GM18526 (cell line): ENCODE measurements around the gene TBC1D7.

Source experiments
- POLR2A ChIP-seq: IDR thresholded peaks from 3 replicates; pipeline ENCODE4 v1.6.1; 2011; ENCODE audit not compliant: insufficient read length; ENCODE audit errors: extremely low read depth

TBC1D7 gene

GRCh38 chr6:13339863-13340630 is 11.7 kb upstream of the TBC1D7 start:
- TF ChIP-seq POLR2A, result no peak

DNA sequence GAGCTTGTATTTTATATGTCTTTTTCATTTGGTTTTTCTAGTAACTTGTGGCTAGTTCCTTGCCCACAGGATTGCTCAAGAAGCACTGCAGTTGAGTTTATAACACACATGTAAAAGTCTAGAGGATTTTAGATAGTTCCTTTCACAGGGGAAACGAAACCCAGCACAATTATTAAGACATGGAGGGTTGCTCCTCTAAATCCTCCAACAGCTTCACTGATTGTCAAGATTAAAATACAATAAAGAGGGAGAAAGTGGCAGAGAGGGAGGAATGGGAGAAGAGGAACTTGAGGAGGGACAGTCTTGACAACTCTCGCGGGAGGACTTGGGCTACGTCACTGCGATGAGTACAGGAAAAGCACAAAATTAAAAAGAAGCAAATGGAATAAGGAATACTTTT is 9.7 kb upstream of the TBC1D7 start:
- no peak for TF ChIP-seq POLR2A

- no peak for TF ChIP-seq POLR2A
Observed at GRCh38 chr6:13336553-13336952, 8.2 kb upstream of the TBC1D7 start.

- TF ChIP-seq POLR2A, result no peak
Observed at GRCh38 chr6:13334953-13335352, 6.6 kb upstream of the TBC1D7 start.

GRCh38 chr6:13332349-13332706 is 4.0 kb upstream of the TBC1D7 start:
- no peak for TF ChIP-seq POLR2A

GRCh38 chr6:13331516-13332348 is 3.4 kb upstream of the TBC1D7 start:
- TF ChIP-seq POLR2A, result no peak

DNA sequence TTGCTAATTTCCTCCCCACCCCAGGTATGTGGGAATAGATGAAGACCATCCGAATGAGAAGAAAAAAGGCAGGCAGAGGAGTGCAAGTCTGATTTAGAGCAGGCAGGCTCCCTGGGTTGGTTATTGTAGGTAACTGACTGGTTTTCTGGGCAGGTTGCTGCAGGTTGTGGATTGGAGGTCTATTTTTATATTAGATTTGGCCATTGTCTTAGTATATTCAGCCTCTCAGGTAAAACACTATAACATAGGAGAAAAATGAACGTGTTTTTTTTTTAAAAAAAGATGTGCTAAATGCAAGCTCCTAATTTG is 492 bp upstream of the TBC1D7 start:
- no peak for TF ChIP-seq POLR2A

DNA sequence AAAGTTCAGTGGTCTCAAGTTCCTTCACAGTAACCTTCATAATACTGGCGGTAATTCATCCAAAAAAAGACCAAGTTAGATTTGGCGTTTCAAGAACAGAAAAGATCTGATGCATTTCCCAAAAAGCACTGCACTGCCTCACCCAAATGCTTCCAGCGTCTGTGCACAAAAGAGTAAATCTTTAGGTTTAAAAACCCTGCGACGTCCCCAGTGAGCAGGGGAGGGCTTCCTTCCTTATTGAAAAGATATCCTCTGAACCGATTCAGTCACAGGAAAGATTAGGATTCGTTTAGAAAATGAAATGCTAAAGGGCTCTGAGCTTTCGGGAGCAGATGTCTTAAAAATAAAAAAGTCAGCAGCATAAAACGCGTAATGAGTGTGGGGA is 654 bp downstream of the TBC1D7 start:
- no peak for TF ChIP-seq POLR2A

DNA sequence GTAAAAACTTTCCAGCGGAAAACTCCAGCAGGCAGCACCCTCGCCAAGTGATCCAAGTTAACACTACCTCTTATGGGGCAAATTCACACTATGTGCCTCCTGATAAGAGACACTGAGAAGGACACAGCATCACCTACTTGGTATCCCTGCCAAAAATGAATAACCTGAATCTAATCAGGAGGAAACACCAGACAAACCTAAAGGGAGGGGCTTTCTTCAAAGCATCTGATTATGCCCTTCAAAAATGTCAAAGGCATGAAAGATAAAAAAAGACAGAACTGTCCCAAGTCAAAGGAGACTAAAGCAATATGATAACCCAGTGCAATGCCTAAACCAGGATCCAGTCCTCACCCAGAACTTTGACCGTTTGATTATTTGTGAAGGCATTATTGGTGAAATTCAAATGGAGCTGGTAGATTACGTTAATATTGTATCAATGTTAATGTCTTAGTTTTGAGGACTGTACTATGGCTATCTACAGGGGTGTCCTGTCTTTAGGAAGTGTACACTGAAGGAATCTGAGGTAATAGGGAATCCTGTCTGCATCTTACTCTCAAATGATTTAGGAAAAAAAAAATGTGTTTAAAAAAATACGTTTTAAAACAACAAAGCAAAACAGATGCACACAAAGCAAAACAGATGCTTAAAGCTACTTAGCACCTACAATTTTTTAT is 8.3 kb downstream of the TBC1D7 start:
- no peak for TF ChIP-seq POLR2A

DNA sequence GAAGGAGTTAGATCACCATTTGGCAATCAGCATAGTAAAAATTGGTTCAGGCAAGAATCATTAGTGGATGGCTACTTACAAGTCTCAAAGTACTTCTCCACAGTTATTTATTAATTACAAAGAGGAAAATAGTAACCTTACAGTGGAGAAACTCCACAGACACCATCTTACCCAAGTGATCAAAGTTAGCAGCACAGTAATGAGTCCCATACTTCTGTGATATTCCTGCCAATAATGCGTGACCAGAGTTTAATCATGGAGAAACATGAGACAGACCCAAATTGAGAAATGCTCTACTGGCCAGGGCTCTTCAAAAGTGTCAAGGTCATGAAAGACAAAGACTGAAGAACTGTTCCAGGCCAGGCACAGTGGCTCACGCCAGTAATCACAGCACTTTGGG is 9.5 kb downstream of the TBC1D7 start:
- no peak for TF ChIP-seq POLR2A

- TF ChIP-seq POLR2A, result no peak
Observed at GRCh38 chr6:13315896-13316295, 12.4 kb downstream of the TBC1D7 start.

- no peak for TF ChIP-seq POLR2A
Observed at GRCh38 chr6:13314806-13315205, 13.5 kb downstream of the TBC1D7 start.

GRCh38 chr6:13311155-13311554 is 17.2 kb downstream of the TBC1D7 start:
- TF ChIP-seq POLR2A, result no peak

- no peak for TF ChIP-seq POLR2A
Observed at GRCh38 chr6:13308332-13308731, 20.0 kb downstream of the TBC1D7 start.

GRCh38 chr6:13307508-13307995 is 20.8 kb downstream of the TBC1D7 start:
- no peak for TF ChIP-seq POLR2A

- no peak for TF ChIP-seq POLR2A
Observed at GRCh38 chr6:13305791-13306190, 22.5 kb downstream of the TBC1D7 start.
